Caco-2 (cell line): ENCODE measurements around the gene ADCY7. TPM values are rescaled to one million over a fixed set of nuclear protein-coding genes. Genes with fewer than 3 reads are reported as not detected.
A peak's percentile ranks its signal among the peaks of the same experiment; 100 is the strongest.

Source experiments
- BruUV-seq: library from RNA; stranded (reverse); fragments of 400-500 nt; replicated peaks from 2 replicates; lab custom pipeline; 2021; lab: Mats Ljungman, UMichigan
- CTCF ChIA-PET: fragments of 300-600 bp; sonication (Branson Sonifier 250); formaldehyde crosslinking; loops from one replicate; lab custom pipeline; 2022; ENCODE audit warnings: antibody characterized with exemption; lab: Charles Lee
- POLR2A ChIA-PET: fragments of 300-600 bp; sonication (Branson Sonifier 250); formaldehyde crosslinking; loops from one replicate; lab custom pipeline; 2022; ENCODE audit warnings: antibody characterized with exemption; lab: Charles Lee
- DNase-seq, 2 experiments: peaks; one replicate each; pipeline versions ENCODE4 v3.0.0 to v3.0.0-alpha.2; 2020 to 2022
- H3K27me3 ChIP-seq: replicated peaks from 2 replicates; pipeline ENCODE4 v1.6.0; 2011; ENCODE audit warnings: low read length; ENCODE audit not compliant: control insufficient read depth, insufficient read depth
- H3K36me3 ChIP-seq: 2 replicates; pipeline ENCODE4 v1.5.1; 2011; ENCODE audit warnings: low read length; ENCODE audit not compliant: control insufficient read depth, insufficient read depth
- H3K4me1 ChIP-seq: fragments of 250-450 bp; sonication (Bioruptor Pico); 2 replicates; pipeline ENCODE4 v1.5.1; 2020; ENCODE audit warnings: mild to moderate bottlenecking
- H3K4me3 ChIP-seq: 2 replicates; pipeline ENCODE4 v1.5.1; 2011; ENCODE audit warnings: low read depth, mild to moderate bottlenecking, control low read depth, low read length
- H3K9me3 ChIP-seq: fragments of 250-450 bp; sonication (Bioruptor Pico); 2 replicates; pipeline ENCODE4 v1.5.1; 2020; ENCODE audit warnings: mild to moderate bottlenecking, moderate library complexity
- H3K27ac Mint-ChIP-seq: one replicate; pipeline ENCODE4 v1.8.0; 2022; ENCODE audit warnings: mixed read lengths; ENCODE audit not compliant: unreplicated experiment
- H3K27me3 Mint-ChIP-seq: one replicate; pipeline ENCODE4 v1.8.0; 2022; ENCODE audit warnings: mixed read lengths; ENCODE audit not compliant: insufficient read depth, unreplicated experiment
- H3K36me3 Mint-ChIP-seq: one replicate; pipeline ENCODE4 v1.8.0; 2022; ENCODE audit warnings: mild to moderate bottlenecking, mixed read lengths; ENCODE audit not compliant: insufficient read depth, unreplicated experiment
- H3K4me1 Mint-ChIP-seq: one replicate; pipeline ENCODE4 v1.8.0; 2022; ENCODE audit warnings: low read depth, mixed read lengths; ENCODE audit not compliant: unreplicated experiment
- H3K4me3 Mint-ChIP-seq: one replicate; pipeline ENCODE4 v1.8.0; 2022; ENCODE audit warnings: mild to moderate bottlenecking, moderate library complexity, mixed read lengths; ENCODE audit not compliant: unreplicated experiment
- H3K9me3 Mint-ChIP-seq: one replicate; pipeline ENCODE4 v1.8.0; 2022; ENCODE audit warnings: mixed read lengths; ENCODE audit not compliant: unreplicated experiment
- intact Hi-C: fragments of 100-400 bp; cut with micrococcal nuclease; formaldehyde crosslinking; loops from one replicate; pipeline ENCODE4 v1.10.0; 2022; ENCODE audit not compliant: unreplicated experiment
- total RNA-seq: library from RNA; stranded (reverse); gene quantifications from 2 replicates; pipeline ENCODE4 v1.2.3, GENCODE V29; 2022
- TF ChIP-seq, protein P1 (sequence below), 2 experiments: fragments of 200-600 bp in 1 of 2; IDR thresholded peaks; 1 replicate in 1 of 2; 2 replicates in 1 of 2; pipeline versions ENCODE4 v1.5.1 to v1.8.0; 2011 to 2022; ENCODE audit warnings: antibody characterized with exemption in 1 of 2, control low read depth in 1 of 2, inconsistent platforms in 1 of 2, low read depth in 1 of 2, low read length in 1 of 2, mild to moderate bottlenecking in 1 of 2, moderate library complexity in 1 of 2; ENCODE audit not compliant: insufficient read depth in 1 of 2, severe bottlenecking in 1 of 2, unreplicated experiment in 1 of 2

The ADCY7 gene
- total RNA-seq, 1 experiment from 2014 or later: 54.2 TPM

DNA sequence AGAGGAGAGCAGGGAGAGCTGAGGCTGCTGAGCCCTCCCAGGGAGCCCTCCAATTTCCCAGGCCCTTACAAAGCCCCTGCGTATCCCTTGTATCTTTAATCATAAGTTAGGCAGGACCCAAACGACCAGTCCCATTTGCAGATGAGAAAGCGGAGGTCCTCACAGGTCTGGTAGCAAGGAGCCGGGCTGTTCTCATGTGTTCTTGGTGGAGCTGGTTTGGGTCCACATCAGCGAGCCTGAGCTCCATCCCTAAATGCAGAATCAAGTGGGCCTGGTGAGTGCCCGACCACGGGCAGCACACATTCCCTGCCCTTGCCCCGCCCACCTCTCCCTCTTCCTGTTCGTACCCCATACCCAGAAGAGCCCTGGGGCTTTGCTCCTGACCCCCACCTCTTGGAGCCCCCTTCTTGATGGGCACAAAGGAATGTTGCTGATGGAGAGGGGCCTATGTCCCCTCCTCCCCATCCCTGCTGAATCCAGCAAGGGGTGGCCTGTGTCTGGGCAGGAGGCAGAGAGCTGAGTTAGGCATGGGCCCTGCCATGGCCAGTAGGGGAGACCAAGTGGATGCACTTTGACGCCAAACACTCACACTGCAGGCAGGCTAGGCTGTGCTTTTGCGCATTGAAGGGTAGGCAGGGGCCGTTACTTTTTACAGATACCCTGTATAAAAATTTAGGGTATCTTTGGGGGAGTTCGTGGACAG is 18.3 kb upstream of the ADCY7 start:
- ChIA-PET CTCF (interaction anchor here (0.6 kb wide), 1 partner anchor 223 kb away, joined by 3 read pairs; the partner anchor contains the start of gene CNEP1R1), POLR2A (no interaction called here)
- H3K4me1 ChIP-seq: peaks cover 14% of the 10 kb centered on the region
- H3K36me3 ChIP-seq: no peaks in the 10 kb centered on the region; the same call in 1 of the 2 replicates
- TF ChIP-seq, protein P1, sequence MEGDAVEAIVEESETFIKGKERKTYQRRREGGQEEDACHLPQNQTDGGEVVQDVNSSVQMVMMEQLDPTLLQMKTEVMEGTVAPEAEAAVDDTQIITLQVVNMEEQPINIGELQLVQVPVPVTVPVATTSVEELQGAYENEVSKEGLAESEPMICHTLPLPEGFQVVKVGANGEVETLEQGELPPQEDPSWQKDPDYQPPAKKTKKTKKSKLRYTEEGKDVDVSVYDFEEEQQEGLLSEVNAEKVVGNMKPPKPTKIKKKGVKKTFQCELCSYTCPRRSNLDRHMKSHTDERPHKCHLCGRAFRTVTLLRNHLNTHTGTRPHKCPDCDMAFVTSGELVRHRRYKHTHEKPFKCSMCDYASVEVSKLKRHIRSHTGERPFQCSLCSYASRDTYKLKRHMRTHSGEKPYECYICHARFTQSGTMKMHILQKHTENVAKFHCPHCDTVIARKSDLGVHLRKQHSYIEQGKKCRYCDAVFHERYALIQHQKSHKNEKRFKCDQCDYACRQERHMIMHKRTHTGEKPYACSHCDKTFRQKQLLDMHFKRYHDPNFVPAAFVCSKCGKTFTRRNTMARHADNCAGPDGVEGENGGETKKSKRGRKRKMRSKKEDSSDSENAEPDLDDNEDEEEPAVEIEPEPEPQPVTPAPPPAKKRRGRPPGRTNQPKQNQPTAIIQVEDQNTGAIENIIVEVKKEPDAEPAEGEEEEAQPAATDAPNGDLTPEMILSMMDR (IDR thresholded peaks at IDR 0.05; ENCODE audit: insufficient read depth in 1 of 2, low read depth in 1 of 2, low read length in 1 of 2, severe bottlenecking in 1 of 2, unreplicated experiment in 1 of 2): no peak
- no peaks in the 10 kb centered on the region for H3K27me3 ChIP-seq
- Mint-ChIP-seq H3K4me3 (peak overlapping the region; percentile 76), H3K27me3 (no peaks in the 10 kb centered on the region), H3K9me3 (no peaks in the 10 kb centered on the region), H3K36me3 (peaks cover 18% of the 10 kb centered on the region), H3K27ac (peak overlapping the region; percentile 53), H3K4me1 (peaks cover 13% of the 10 kb centered on the region)
- H3K9me3 ChIP-seq: no peaks in the 10 kb centered on the region
- intact Hi-C loops: no loop called here
- DNase-seq: no peak
- no peak overlapping the region for H3K4me3 ChIP-seq
- BruUV-seq: no TSS peak

DNA sequence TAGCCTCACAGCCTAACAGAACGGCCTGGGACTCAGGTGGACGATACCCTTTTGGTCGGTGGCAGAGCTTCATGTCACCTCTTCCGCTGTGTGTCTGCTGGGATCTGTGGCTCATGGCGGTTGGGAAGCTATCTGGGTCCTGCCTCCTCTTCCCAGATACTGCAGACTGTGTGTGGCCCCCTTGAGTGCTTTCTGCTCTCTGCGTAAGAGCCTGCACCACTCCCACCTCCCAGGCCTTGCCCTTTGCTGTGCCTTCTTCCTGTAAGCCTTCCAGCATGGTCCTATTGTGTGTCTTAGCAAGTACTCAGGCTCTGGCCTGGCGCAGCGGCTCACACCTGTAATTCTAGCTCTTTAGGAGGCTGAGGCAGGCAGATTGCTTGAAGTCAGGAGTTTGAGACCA is 17.5 kb upstream of the ADCY7 start:
- Mint-ChIP-seq H3K27me3 (no peaks in the 10 kb centered on the region), H3K4me3 (no peak overlapping the region), H3K9me3 (no peaks in the 10 kb centered on the region), H3K27ac (peak overlapping the region; percentile 53), H3K4me1 (peaks cover 16% of the 10 kb centered on the region), H3K36me3 (peaks cover 25% of the 10 kb centered on the region)
- Histone ChIP-seq H3K36me3 (no peaks in the 10 kb centered on the region; the same call in 1 of the 2 replicates), H3K27me3 (no peaks in the 10 kb centered on the region), H3K4me3 (no peak overlapping the region), H3K4me1 (peaks cover 14% of the 10 kb centered on the region), H3K9me3 (no peaks in the 10 kb centered on the region)
- CTCF ChIA-PET: interaction anchor here (0.6 kb wide), 1 partner anchor 224 kb away, joined by 3 read pairs; the partner anchor contains the start of gene CNEP1R1
- intact Hi-C loops: no loop called here
- no TSS peak for BruUV-seq
- TF ChIP-seq, protein P1 (IDR thresholded peaks at IDR 0.05; ENCODE audit: insufficient read depth in 1 of 2, low read depth in 1 of 2, low read length in 1 of 2, severe bottlenecking in 1 of 2, unreplicated experiment in 1 of 2): no peak
- no peak for DNase-seq
- POLR2A ChIA-PET: no interaction called here

DNA sequence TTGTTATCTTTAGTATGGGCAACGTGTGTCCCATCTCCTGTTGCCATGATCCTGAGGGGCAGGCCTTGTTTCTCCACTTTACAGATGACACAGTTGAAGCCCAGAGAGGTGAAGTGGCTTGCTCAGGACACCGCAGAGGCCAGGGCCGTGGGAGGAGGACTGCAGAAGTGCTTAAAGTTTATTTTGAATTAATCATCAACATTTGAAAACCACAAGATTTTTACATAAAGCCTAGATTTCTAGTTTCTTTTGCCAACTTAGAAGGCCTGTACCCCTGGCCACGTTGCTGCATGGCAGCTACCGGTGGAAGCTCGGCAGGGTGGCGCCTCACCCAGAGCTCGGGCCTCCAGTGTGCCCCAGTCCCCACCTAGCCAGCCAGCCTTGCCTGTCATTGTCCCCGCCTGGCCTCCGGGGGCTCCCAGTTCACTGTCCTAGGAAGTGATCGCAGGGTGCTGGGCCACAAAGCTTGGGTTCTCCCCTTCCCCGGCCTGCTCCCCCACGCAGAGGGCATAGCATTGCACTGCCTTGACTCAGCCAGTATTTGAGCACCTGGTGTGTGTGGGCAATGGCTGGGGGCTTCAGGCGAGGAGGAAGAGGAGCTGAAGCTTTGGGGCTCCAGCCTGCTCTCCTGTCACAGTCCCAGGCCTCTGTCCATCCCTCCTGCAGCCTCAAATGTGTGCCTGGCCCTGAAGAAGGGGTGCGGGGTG is 14.8 kb upstream of the ADCY7 start:
- peaks cover 18% of the 10 kb centered on the region for H3K36me3 Mint-ChIP-seq
- Histone ChIP-seq H3K36me3 (no peaks in the 10 kb centered on the region; the same call in 1 of the 2 replicates), H3K4me3 (no peak overlapping the region), H3K9me3 (no peaks in the 10 kb centered on the region), H3K4me1 (peaks cover 5% of the 10 kb centered on the region; the same call in 1 of the 2 replicates), H3K27me3 (no peaks in the 10 kb centered on the region)
- POLR2A ChIA-PET: interaction anchor here (0.6 kb wide), 1 partner anchor 38 kb away, joined by 4 read pairs; no protein-coding TSS in a partner anchor
- TF ChIP-seq, protein P1 (IDR thresholded peaks at IDR 0.05; ENCODE audit: insufficient read depth in 1 of 2, low read depth in 1 of 2, low read length in 1 of 2, severe bottlenecking in 1 of 2, unreplicated experiment in 1 of 2): no peak
- H3K4me1 Mint-ChIP-seq: peaks cover 22% of the 10 kb centered on the region
- no peak overlapping the region for H3K4me3 Mint-ChIP-seq
- H3K27me3 Mint-ChIP-seq: no peaks in the 10 kb centered on the region
- intact Hi-C loops: no loop called here
- H3K9me3 Mint-ChIP-seq: no peaks in the 10 kb centered on the region
- CTCF ChIA-PET: no interaction called here
- BruUV-seq: no TSS peak
- H3K27ac Mint-ChIP-seq: no peak overlapping the region
- no peak for DNase-seq
